ENCODE results near the gene LRRC8A. TPM values are rescaled to one million over a fixed set of nuclear protein-coding genes. Genes with fewer than 3 reads are reported as not detected.
"Not testable (repeated sequence)": the region's sequence is repeated elsewhere in the genome, so short reads cannot be mapped to it uniquely, and the experiment has no call there.

Gene LRRC8A
- total and polyA plus RNA-seq, 2 of the 4 experiments (the other 2 are of a cell fraction), result 42.8 to 60.9 TPM

DNA sequence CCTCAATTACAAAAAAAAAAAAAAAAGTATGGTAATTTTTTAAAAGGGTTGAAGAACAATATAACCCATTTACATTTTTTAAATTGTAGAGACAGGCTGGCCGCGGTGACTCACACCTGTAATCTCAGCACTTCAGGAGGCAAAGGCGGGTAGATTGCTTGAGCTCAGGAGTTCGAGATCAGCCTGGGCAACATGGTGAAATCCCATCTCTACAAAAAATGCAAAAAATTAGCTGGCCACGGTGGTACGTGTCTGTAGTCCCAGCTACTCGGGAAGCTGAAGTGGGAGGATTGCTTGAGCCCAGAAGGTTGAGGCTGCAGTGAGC is 11.0 kb upstream of the LRRC8A start:
- DNase-seq; ATAC-seq (ENCODE audit: low read depth); intact Hi-C loops (cut with micrococcal nuclease); H2AFZ ChIP-seq (replicated peaks; ENCODE audit: low read length, poor library complexity); dilution Hi-C loops (cut with HindIII; ENCODE audit: low sequenced_read_pairs, unreplicated experiment); H3K18ac ChIP-seq (ENCODE audit: low read depth, low read length); H3K4ac ChIP-seq (ENCODE audit: low read depth, low read length); H3K4me1 ChIP-seq (ENCODE audit: control insufficient read depth, insufficient read depth, low read length); H4K20me1 ChIP-seq (ENCODE audit: insufficient read depth, low read length); H3K9me1 ChIP-seq (ENCODE audit: insufficient read depth, low read length); H3K4me2 ChIP-seq (ENCODE audit: low read depth, low read length); H2BK5ac ChIP-seq (ENCODE audit: low read depth, low read length, poor library complexity, severe bottlenecking); H3K9me3 ChIP-seq (ENCODE audit: control insufficient read depth, insufficient read depth, low read length); H3K4me3 ChIP-seq (ENCODE audit: insufficient read depth, low read depth, low read length); H3K14ac ChIP-seq (replicated peaks; ENCODE audit: low read depth, low read length); H3K27me3 ChIP-seq (ENCODE audit: control insufficient read depth, insufficient read depth, low read length); H3K27ac ChIP-seq (ENCODE audit: insufficient read depth, low read length); H2BK120ac ChIP-seq (ENCODE audit: low read depth, low read length); H4K8ac ChIP-seq (ENCODE audit: low read depth in 2 of 2, low read length in 2 of 2); BruUV-seq (replicated peaks); H3K9ac ChIP-seq (ENCODE audit: low read depth, low read length); H2BK20ac ChIP-seq (ENCODE audit: low read depth, low read length); H3K56ac ChIP-seq (ENCODE audit: extremely low read depth, insufficient read depth, low read length); H2BK15ac ChIP-seq (ENCODE audit: low read depth, low read length); H2AK9ac ChIP-seq (replicated peaks; ENCODE audit: low read depth, low read length, poor library complexity); H2AK5ac ChIP-seq (ENCODE audit: low read depth, low read length); H3K23ac ChIP-seq (ENCODE audit: low read depth, low read length); H3K36me3 ChIP-seq (ENCODE audit: control insufficient read depth, insufficient read depth, low read length); in situ Hi-C loops (cut with MboI; ENCODE audit: low sequenced_read_pairs); H4K91ac ChIP-seq (ENCODE audit: insufficient read depth, low read depth, low read length); H4K5ac ChIP-seq (ENCODE audit: low read depth, low read length); POLR2A ChIA-PET (ENCODE audit: unreplicated experiment): not testable (repeated sequence)
- WGBS, 2 experiments (ENCODE audit: extremely low coverage in 2 of 2, insufficient read length in 1 of 2), result no CpG with 5 or more reads among the region's 7 CpGs
- H3K79me1 ChIP-seq (ENCODE audit: low read depth in 1 of 2, low read length in 2 of 2), result peaks cover 13 to 40% of the 10 kb centered on the region in 2 experiments
- CTCF ChIA-PET, result interaction anchor here (1.4 kb wide), 1 partner anchor 58 kb away, joined by 4 read pairs; no protein-coding TSS in a partner anchor
